Mononuclear cell (primary cell): ENCODE results near the gene RNF146. TPM values are rescaled to one million over a fixed set of nuclear protein-coding genes. Genes with fewer than 3 reads are reported as not detected.

ENCODE experiments used
- H3K27me3 ChIP-seq: 2 replicates; pipeline ENCODE4 v1.6.0; 2011; ENCODE audit warnings: low read length, control low read depth; ENCODE audit not compliant: insufficient read depth
- H3K4me1 ChIP-seq: 2 replicates; pipeline ENCODE4 v1.5.1; 2011; ENCODE audit warnings: mild to moderate bottlenecking, low read length, control low read depth; ENCODE audit not compliant: insufficient read depth
- H3K4me3 ChIP-seq: 2 replicates; pipeline ENCODE4 v1.5.1; 2011; ENCODE audit warnings: mild to moderate bottlenecking, low read length, moderate library complexity
- H3K9me3 ChIP-seq: 2 replicates; pipeline ENCODE4 v1.5.1; 2011; ENCODE audit warnings: low read depth, mild to moderate bottlenecking, control low read depth, low read length
- total RNA-seq: library from RNA; depleted of rRNA; stranded (reverse); fragments of >200 nt; gene quantifications from one replicate; pipeline ENCODE4 v1.2.3, GENCODE V29; 2012

The RNF146 gene
- total RNA-seq, 1 donor: 21.3 TPM

GRCh38 chr6:127272576-127272975, 5.9 kb downstream of the RNF146 start:
- Histone ChIP-seq H3K4me3 (no peak overlapping the region), H3K27me3 (no peaks in the 10 kb centered on the region), H3K4me1 (peaks cover 39% of the 10 kb centered on the region), H3K9me3 (no peaks in the 10 kb centered on the region)

DNA sequence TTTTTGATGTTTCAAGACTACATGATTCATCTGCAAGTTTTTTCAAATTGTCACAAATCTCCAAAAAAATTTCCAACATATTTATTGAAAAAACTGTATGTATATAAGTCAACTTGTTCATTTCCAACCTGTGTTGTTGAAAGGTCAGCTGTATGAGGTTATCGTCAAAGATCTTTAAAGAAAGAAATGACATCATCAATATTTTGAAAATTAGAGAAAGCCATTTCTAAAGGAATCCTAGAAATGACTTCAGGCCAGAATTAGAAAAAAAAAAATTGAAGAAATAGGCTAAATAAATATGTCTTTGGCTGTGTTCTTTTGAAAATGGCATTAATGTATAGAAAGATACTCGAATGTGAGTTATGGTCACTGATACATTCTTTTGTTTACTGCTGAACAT, 6.8 kb downstream of the RNF146 start:
- H3K4me3 ChIP-seq: no peak overlapping the region
- no peaks in the 10 kb centered on the region for H3K9me3 ChIP-seq
- H3K4me1 ChIP-seq: peaks cover 34% of the 10 kb centered on the region
- no peaks in the 10 kb centered on the region for H3K27me3 ChIP-seq

DNA sequence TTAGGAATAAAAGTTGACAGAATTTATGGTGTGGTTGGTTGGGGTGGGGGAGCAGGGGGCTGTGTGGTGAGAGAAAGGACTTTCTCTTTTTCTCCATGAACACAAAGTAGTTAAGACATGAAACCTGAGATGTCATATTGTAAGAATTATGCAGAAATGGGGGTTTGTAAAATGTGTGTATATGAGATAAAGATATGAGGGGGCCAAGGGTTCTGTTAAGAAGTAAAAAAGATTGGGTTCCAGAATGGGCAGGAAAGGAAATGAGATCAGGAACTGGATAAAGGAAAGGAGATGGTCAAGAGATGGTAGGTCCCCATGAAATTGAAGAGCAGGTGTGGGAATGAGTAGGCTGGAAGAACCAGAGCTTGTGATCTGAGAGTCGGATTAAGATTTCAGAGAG, 9.7 kb downstream of the RNF146 start:
- H3K4me1 ChIP-seq: peaks cover 23% of the 10 kb centered on the region
- H3K4me3 ChIP-seq: no peak overlapping the region
- no peaks in the 10 kb centered on the region for H3K27me3 ChIP-seq
- H3K9me3 ChIP-seq: no peaks in the 10 kb centered on the region

- peaks cover 13% of the 10 kb centered on the region for H3K4me1 ChIP-seq
- H3K4me3 ChIP-seq: no peak overlapping the region
- no peaks in the 10 kb centered on the region for H3K9me3 ChIP-seq
- no peaks in the 10 kb centered on the region for H3K27me3 ChIP-seq
Observed at GRCh38 chr6:127277878-127278843, 11.5 kb downstream of the RNF146 start.

DNA sequence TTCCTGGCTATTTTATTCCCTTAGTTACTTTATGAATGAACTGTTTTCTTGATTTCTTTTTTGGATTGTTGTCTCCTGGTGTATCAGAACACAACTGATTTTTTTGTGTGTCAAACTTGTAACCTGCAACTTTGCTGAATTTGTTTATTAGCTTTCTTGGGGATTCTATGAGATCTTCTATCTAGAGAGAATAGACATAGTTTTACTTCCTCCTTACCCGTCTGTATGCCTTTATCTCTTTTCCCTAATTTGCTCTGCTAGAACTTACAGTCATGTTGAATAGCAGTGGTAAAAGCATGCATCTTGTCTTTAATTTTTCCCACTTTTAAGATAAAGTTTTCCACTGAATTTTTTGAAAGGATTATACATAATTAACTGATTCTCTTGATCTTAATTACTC, 13.2 kb downstream of the RNF146 start:
- peaks cover 13% of the 10 kb centered on the region for H3K4me1 ChIP-seq
- H3K27me3 ChIP-seq: no peaks in the 10 kb centered on the region
- no peak overlapping the region for H3K4me3 ChIP-seq
- H3K9me3 ChIP-seq: no peaks in the 10 kb centered on the region

GRCh38 chr6:127282184-127282583, 15.5 kb downstream of the RNF146 start:
- Histone ChIP-seq H3K9me3 (no peaks in the 10 kb centered on the region), H3K27me3 (no peaks in the 10 kb centered on the region), H3K4me1 (peaks cover 7% of the 10 kb centered on the region), H3K4me3 (no peak overlapping the region)

DNA sequence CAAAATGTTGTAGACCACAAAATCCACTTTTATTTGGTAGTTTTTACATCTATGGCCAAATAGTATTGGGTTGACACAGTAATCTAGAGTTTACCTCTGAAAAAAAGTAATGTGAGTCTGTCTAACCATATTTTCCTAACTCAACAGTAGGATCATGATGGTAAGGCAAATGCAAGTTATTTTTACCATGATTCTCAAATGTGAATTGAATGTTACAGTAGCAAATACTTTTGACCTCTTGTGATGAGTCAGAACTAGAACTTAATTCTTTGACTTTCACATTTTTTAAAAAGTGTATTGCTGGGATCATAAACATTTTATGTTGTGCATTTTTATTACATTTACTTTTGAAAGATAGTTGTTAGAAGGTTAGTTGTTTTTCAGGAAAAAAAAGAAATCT, 22.0 kb downstream of the RNF146 start:
- H3K9me3 ChIP-seq: no peaks in the 10 kb centered on the region
- no peaks in the 10 kb centered on the region for H3K27me3 ChIP-seq
- H3K4me1 ChIP-seq: no peaks in the 10 kb centered on the region
- H3K4me3 ChIP-seq: no peak overlapping the region

- H3K27me3 ChIP-seq: no peaks in the 10 kb centered on the region
- no peak overlapping the region for H3K4me3 ChIP-seq
- H3K9me3 ChIP-seq: no peaks in the 10 kb centered on the region
- no peaks in the 10 kb centered on the region for H3K4me1 ChIP-seq
Observed at GRCh38 chr6:127289934-127290333, 23.3 kb downstream of the RNF146 start.

DNA sequence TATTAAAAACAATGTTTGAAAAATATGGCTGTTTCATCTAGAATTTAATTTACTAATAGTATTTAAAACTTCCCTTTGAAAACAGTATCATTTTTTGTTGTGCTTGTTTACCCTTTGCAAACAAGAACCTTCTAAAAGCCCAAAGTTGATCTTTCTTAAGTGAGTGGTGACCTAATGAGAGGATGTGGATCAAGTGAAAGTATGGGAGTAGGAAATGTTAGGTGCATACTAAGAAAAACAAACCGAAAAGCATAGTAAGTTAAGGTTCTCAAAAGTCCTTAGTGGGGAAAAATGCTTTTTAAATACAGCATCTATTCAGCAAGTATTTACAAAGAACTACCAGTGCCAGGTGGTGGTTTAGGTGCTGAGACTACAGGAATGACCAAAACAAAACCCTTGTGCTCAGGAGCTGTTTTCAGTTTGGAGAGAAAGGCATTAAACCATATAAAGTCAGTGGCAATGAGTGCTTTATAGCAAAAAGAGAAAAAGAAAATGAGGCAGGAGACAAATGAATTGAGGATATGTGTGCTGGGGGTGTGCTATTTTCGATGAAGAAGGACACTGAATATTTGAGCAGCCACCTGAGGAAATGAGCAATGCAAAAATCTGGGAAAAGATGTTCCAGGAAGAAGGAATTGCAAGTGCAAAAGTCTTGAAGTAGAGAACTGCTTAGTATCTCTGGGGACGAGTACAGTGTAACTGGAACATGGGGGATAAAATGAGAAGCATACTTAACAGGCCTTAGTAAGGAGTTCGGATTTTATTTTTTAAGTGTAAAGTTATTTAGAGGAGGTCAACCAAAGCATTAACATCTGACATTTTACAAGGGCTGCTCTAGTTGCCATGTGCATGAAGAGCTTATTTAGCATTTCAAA, 24.0 kb downstream of the RNF146 start:
- Histone ChIP-seq H3K9me3 (no peaks in the 10 kb centered on the region), H3K27me3 (no peaks in the 10 kb centered on the region), H3K4me3 (no peak overlapping the region), H3K4me1 (no peaks in the 10 kb centered on the region)

- H3K4me3 ChIP-seq: no peak overlapping the region
- H3K27me3 ChIP-seq: no peaks in the 10 kb centered on the region
- no peaks in the 10 kb centered on the region for H3K4me1 ChIP-seq
- H3K9me3 ChIP-seq: no peaks in the 10 kb centered on the region
Observed at GRCh38 chr6:127291495-127291894, 24.8 kb downstream of the RNF146 start.

DNA sequence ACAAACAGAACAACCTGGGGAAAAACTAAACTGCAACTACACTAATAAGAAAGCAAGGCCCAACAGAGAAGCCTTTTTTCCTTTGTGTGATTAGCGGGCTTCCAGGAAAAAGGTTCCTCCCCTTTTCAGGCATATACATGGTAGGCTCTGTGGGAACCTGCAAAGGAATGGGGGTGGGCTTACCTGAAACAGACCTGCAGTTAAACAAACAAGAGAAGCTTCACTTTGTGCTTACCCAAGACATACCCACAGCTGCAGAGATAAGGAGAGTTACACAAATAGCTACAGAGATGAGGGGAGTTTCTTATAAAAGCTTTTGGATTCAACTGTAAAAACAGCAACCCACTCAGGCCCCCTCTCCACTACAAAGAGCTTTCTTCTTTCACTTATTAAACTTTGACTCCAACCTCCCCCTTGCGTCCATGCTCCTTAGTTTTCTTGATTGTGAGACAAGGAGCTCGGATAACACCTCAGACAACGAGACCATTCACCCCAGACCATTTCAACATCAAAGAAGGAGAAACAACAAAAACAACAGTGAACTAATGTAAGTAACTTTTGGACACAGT, 30.9 kb downstream of the RNF146 start:
- H3K9me3 ChIP-seq: no peaks in the 10 kb centered on the region
- H3K4me1 ChIP-seq: peaks cover 3% of the 10 kb centered on the region
- no peak overlapping the region for H3K4me3 ChIP-seq
- no peaks in the 10 kb centered on the region for H3K27me3 ChIP-seq

DNA sequence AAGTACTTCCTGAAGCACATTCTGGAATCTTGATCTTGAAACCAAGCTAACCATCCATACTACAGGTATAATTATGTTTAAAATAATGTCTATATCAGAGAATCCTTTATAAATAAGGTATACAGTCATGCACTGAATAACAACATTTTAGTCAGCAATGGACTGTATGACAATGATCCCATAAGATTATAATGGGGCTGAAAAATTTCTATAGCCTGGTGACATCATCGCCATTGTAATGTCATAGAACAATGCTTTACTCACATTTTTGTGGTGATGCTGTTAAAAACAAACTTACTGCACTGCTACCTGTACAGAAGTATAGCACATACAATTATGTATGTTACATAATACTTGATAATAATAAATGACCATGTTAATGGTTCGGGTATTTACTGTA, 31.8 kb downstream of the RNF146 start:
- Histone ChIP-seq H3K4me3 (no peak overlapping the region), H3K27me3 (no peaks in the 10 kb centered on the region), H3K4me1 (peaks cover 6% of the 10 kb centered on the region), H3K9me3 (no peaks in the 10 kb centered on the region)

DNA sequence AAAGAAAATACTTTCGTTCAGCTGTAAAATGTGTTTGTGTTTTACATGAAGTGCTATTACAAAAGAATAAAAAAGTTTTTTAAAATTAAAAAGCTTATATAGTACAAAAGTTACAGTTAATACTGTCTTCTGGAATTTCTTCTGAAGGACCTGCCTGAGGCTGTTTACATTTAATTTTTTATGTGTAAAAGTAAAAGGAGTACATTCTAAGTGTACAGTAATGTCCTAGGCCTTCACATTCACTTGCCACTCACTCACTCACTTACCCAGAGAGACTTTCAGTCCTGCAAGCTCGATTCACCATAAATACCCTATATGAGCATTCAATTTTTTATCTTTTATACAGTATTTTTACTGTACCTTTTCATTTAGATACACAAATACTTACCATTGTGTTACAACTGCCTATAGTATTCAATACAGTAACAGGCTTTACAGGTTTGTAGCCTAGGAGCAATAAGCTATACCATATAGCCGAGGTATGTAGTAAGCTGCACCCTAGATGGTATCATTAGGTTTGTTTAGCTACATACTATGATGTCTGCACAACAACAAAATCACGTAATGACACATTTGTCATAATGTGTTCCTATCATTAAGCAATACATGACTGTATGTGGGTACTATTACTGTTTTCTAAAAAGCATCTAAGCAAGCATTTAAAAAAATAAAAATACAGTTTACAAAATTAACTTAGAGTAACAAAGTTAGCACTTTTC, 33.0 kb downstream of the RNF146 start:
- Histone ChIP-seq H3K4me1 (peaks cover 13% of the 10 kb centered on the region), H3K4me3 (no peak overlapping the region), H3K9me3 (no peaks in the 10 kb centered on the region), H3K27me3 (no peaks in the 10 kb centered on the region)

DNA sequence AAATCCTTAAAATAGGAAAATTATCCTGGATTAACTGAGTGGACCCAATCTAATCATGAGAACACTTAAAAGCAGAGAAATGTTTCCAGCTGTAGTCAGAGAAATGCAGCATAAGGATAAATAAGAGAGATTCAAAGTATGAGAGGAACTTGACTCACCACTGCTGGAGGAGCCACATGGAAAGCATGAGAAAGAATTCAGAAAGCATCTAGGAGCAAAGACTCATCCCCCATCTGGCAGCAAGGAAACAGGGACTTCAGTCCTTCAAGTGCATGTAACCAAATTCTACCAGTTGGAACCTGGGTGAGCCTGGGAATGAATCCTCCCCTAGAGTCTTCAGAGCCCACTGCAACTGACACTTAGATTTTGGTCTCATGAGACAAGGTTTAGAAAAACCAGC, 33.7 kb downstream of the RNF146 start:
- Histone ChIP-seq H3K4me3 (no peak overlapping the region), H3K9me3 (no peaks in the 10 kb centered on the region), H3K27me3 (no peaks in the 10 kb centered on the region), H3K4me1 (peaks cover 13% of the 10 kb centered on the region)
